K562 (cell line): Measurements from ENCODE around the gene CD274. TPM values are rescaled to one million over a fixed set of nuclear protein-coding genes. Genes with fewer than 3 reads are reported as not detected.

Experiments used
- BCOR ChIP-seq: fragments of 450-650 bp; IDR thresholded peaks from 2 replicates; pipeline ENCODE4 v1.6.1; 2016
- BMI1 ChIP-seq: fragments of 150-350 bp; IDR thresholded peaks from 2 replicates; pipeline ENCODE4 v1.6.1; 2014; ENCODE audit warnings: low read length
- CHD4 ChIP-seq: fragments of 200-600 bp; sonication (generic); IDR thresholded peaks from 3 replicates; pipeline ENCODE4 v1.6.1; 2012; ENCODE audit warnings: low read depth, mild to moderate bottlenecking, mixed read lengths, low read length, inconsistent platforms; ENCODE audit not compliant: insufficient read depth, insufficient replicate concordance, poor library complexity, severe bottlenecking
- CTCF ChIP-seq, 3 experiments: IDR thresholded peaks in 2 of 3; conservative IDR thresholded peaks in 1 of 3; 2 replicates each; pipeline ENCODE4 v1.5.1; 2011 to 2012; ENCODE audit warnings: low read length in 3 of 3, mild to moderate bottlenecking in 3 of 3, control low read depth in 2 of 3, improper control_type of control experiment in 1 of 3, inconsistent platforms in 1 of 3, low read depth in 1 of 3, mixed read lengths in 1 of 3, moderate library complexity in 1 of 3; ENCODE audit not compliant: insufficient read depth in 2 of 3
- EP300 ChIP-seq: IDR thresholded peaks from 2 replicates; pipeline ENCODE4 v1.6.1; 2012; ENCODE audit warnings: low read length, improper control_type of control experiment
- ERF ChIP-seq: fragments of 450-650 bp; formaldehyde crosslinking; IDR thresholded peaks from 2 replicates; pipeline ENCODE4 v1.4.0; 2020; ENCODE audit warnings: mild to moderate bottlenecking, mixed read lengths
- FOXJ3 ChIP-seq: sonication (generic); formaldehyde crosslinking; IDR thresholded peaks from 2 replicates; pipeline ENCODE4 v1.4.0; 2020; ENCODE audit warnings: mild to moderate bottlenecking, missing genetic modification reagents
- GTF2E2 ChIP-seq: fragments of 200-800 bp; sonication (Bioruptor generic); IDR thresholded peaks from 2 replicates; pipeline ENCODE4 v1.6.1; 2016; ENCODE audit warnings: missing genetic modification characterization, missing compliant biosample characterization
- HSF4 ChIP-seq: fragments of 250-450 bp; sonication (Bioruptor Pico); IDR thresholded peaks from 2 replicates; pipeline ENCODE4 v2.1.2; 2022; ENCODE audit warnings: mild to moderate bottlenecking, moderate library complexity, borderline replicate concordance
- ILF3 ChIP-seq: fragments of 450-650 bp; IDR thresholded peaks from 2 replicates; pipeline ENCODE4 v1.6.1; 2018; ENCODE audit warnings: antibody characterized with exemption, mild to moderate bottlenecking, moderate library complexity, borderline replicate concordance
- L3MBTL2 ChIP-seq: fragments of 450-650 bp; IDR thresholded peaks from 2 replicates; pipeline ENCODE4 v1.6.1; 2016; ENCODE audit warnings: mild to moderate bottlenecking, moderate library complexity
- LEF1 ChIP-seq: fragments of 450-650 bp; IDR thresholded peaks from 2 replicates; pipeline ENCODE4 v1.6.1; 2016; ENCODE audit warnings: mild to moderate bottlenecking
- MEIS2 ChIP-seq: fragments of 450-650 bp; IDR thresholded peaks from 2 replicates; pipeline ENCODE4 v1.6.1; 2014; ENCODE audit warnings: mild to moderate bottlenecking; ENCODE audit not compliant: partially characterized antibody
- MIER1 ChIP-seq: fragments of 450-650 bp; IDR thresholded peaks from 2 replicates; pipeline ENCODE4 v1.6.1; 2016; ENCODE audit warnings: antibody characterized with exemption, mild to moderate bottlenecking, low read depth
- MXD1 ChIP-seq: fragments of 250-450 bp; sonication (Bioruptor Pico); IDR thresholded peaks from 2 replicates; pipeline ENCODE4 v1.8.0; 2021; ENCODE audit warnings: borderline replicate concordance, mild to moderate bottlenecking, moderate library complexity; ENCODE audit not compliant: poor library complexity, severe bottlenecking
- NFIC ChIP-seq: fragments of 450-650 bp; IDR thresholded peaks from 2 replicates; pipeline ENCODE4 v1.6.1; 2017; ENCODE audit warnings: mild to moderate bottlenecking, inconsistent platforms
- PCBP1 ChIP-seq: fragments of 200-400 bp; formaldehyde crosslinking; IDR thresholded peaks from 2 replicates; pipeline ENCODE4 v1.6.1; 2018; ENCODE audit warnings: mild to moderate bottlenecking, low read depth, low read length; ENCODE audit not compliant: poor library complexity, severe bottlenecking
- POU5F1 ChIP-seq: fragments of 150-350 bp; IDR thresholded peaks from 2 replicates; pipeline ENCODE4 v1.6.1; 2014; ENCODE audit warnings: borderline replicate concordance, low read length, low read depth, mild to moderate bottlenecking; ENCODE audit not compliant: partially characterized antibody
- RAD21 ChIP-seq, 2 experiments: fragments of 250-450 bp in 1 of 2; fragments of 450-650 bp in 1 of 2; sonication (Bioruptor Pico) in 1 of 2; formaldehyde crosslinking in 1 of 2; IDR thresholded peaks in 1 of 2; conservative IDR thresholded peaks in 1 of 2; 2 replicates each; pipeline versions ENCODE4 v1.4.0 to v1.8.0; 2020 to 2022; ENCODE audit warnings: mild to moderate bottlenecking in 2 of 2, moderate library complexity in 1 of 2
- SMAD3 ChIP-seq: fragments of 450-650 bp; formaldehyde crosslinking; conservative IDR thresholded peaks from 2 replicates; pipeline ENCODE4 v1.4.0; 2020; ENCODE audit warnings: mild to moderate bottlenecking
- SP1 ChIP-seq: sonication (generic); formaldehyde crosslinking; IDR thresholded peaks from 2 replicates; pipeline ENCODE4 v1.8.1; 2022; ENCODE audit warnings: mild to moderate bottlenecking, missing genetic modification reagents
- THAP7 ChIP-seq: fragments of 250-450 bp; sonication (Bioruptor Pico); IDR thresholded peaks from 2 replicates; pipeline ENCODE4 v1.5.0; 2021
- XRCC4 ChIP-seq: IDR thresholded peaks from one replicate; pipeline ENCODE4 v1.6.1; 2011; ENCODE audit not compliant: insufficient read depth, insufficient read length; ENCODE audit errors: extremely low read depth
- ZNF232 ChIP-seq: sonication (generic); formaldehyde crosslinking; IDR thresholded peaks from 2 replicates; pipeline ENCODE4 v1.8.0; 2022; ENCODE audit warnings: mild to moderate bottlenecking, missing genetic modification reagents
- ZNF717 ChIP-seq: fragments of 250-450 bp; sonication (Bioruptor Pico); IDR thresholded peaks from 2 replicates; pipeline ENCODE4 v1.5.0; 2021
- polyA plus RNA-seq, 8 experiments: library from polyadenylated mRNA; depleted of rRNA in 4 of 8; stranded (reverse) in 5 of 8; unstranded in 3 of 8; fragments of >200 nt; fragmentation: Nextera tagmentation in 2 of 8; fragmentation: Illumina TruSeq in 1 of 8; extraction: Ambion mirVana in 2 of 8; extraction: Trizol in 1 of 8; gene quantifications; 2 replicates each; pipeline versions ENCODE4 v1.2.1 to v1.2.3, GENCODE V29; 2011 to 2014; ENCODE audit warnings: inconsistent platforms in 1 of 8, missing spikeins in 1 of 8
- total RNA-seq, 7 experiments: library from RNA; depleted of rRNA in 6 of 7; stranded (reverse); fragments of >200 nt in 6 of 7; fragmentation: Illumina TruSeq in 2 of 7; extraction: Trizol in 2 of 7; gene quantifications; 2 replicates each; pipeline versions ENCODE4 v1.2.1 to v1.2.3, GENCODE V29; 2011 to 2021; ENCODE audit warnings: low replicate concordance in 1 of 7
- TF ChIP-seq, protein P1 (sequence below): IDR thresholded peaks from 2 replicates; pipeline ENCODE4 v1.6.1; 2011; ENCODE audit not compliant: insufficient read length; ENCODE audit errors: extremely low read depth

CD274 gene
- total and polyA plus RNA-seq, 9 of the 15 experiments (the other 6 are each of a cell fraction or from before 2014, with no cell fraction given), result 0.07 to 0.51 (median 0.30) TPM; not detected in 1

DNA sequence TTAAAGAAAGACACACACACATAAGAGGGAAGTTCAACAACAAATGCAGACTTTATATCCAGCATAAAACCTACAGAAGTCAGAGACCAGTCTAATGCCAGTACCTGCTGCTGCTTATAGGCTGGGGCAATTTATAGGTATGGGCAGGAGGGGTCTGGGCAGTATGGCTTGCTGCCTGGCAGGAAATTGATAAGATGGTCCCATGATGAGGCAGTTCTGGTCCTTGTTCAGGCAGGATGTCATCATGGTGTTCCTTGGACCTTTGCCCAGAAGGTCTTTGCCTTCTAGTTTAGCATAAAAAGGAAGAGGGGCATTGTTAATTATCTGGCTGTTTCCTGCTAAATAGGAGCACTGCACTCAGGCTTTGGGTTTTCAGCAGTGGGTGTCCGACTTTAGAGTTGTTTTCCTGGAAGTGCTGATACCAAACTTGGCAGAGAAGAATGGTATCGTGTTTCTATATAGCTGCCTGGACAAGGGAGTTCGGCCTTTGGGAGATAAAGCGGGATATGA lies 49.6 kb downstream of the CD274 start (continued):
- no peak for TF ChIP-seq RAD21 (CRISPR knock-in tag; conservative IDR thresholded peaks at IDR 0.05 in 1 of 2, IDR thresholded peaks at IDR 0.05 in 1 of 2)
- no peak for TF ChIP-seq SMAD3
- no peak for TF ChIP-seq FOXJ3 (CRISPR knock-in tag)
- TF ChIP-seq L3MBTL2, result no peak
- no peak for TF ChIP-seq ZNF232 (CRISPR knock-in tag)
- no peak for TF ChIP-seq ILF3
- peak; percentile 84 for TF ChIP-seq NFIC
- TF ChIP-seq ZNF717 (CRISPR knock-in tag), result no peak
- no peak for TF ChIP-seq POU5F1
- no peak for TF ChIP-seq SP1
- no peak for TF ChIP-seq MEIS2
- TF ChIP-seq CHD4, result no peak
- no peak for TF ChIP-seq THAP7 (CRISPR knock-in tag)
- no peak for TF ChIP-seq MIER1
- no peak for TF ChIP-seq GTF2E2 (tag)
- TF ChIP-seq XRCC4, result no peak
- TF ChIP-seq, protein P1, sequence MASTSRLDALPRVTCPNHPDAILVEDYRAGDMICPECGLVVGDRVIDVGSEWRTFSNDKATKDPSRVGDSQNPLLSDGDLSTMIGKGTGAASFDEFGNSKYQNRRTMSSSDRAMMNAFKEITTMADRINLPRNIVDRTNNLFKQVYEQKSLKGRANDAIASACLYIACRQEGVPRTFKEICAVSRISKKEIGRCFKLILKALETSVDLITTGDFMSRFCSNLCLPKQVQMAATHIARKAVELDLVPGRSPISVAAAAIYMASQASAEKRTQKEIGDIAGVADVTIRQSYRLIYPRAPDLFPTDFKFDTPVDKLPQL, result no peak
- no peak for TF ChIP-seq PCBP1
- no peak for TF ChIP-seq ERF (CRISPR knock-in tag)
- no peak for TF ChIP-seq BMI1
- no peak for TF ChIP-seq LEF1
- peak; percentile 60; the same call in 1 of the 2 replicates for TF ChIP-seq EP300
- TF ChIP-seq CTCF (IDR thresholded peaks at IDR 0.05 in 2 of 3, conservative IDR thresholded peaks at IDR 0.05 in 1 of 3; ENCODE audit: insufficient read depth in 2 of 3, low read depth in 1 of 3, low read length in 3 of 3), result no peak
- no peak for TF ChIP-seq HSF4 (CRISPR knock-in tag)
- TF ChIP-seq BCOR, result no peak
- TF ChIP-seq MXD1 (CRISPR knock-in tag), result no peak
